HT-29 (cell line): ENCODE results near the gene LAMTOR5. TPM values are rescaled to one million over a fixed set of nuclear protein-coding genes. Genes with fewer than 3 reads are reported as not detected.
"Not testable (repeated sequence)": the region's sequence is repeated elsewhere in the genome, so short reads cannot be mapped to it uniquely, and the experiment has no call there.

Experiments used
- DNase-seq: peaks from one replicate; pipeline ENCODE4 v3.0.0-alpha.2; 2015; ENCODE audit warnings: low spot score
- total RNA-seq: library from RNA; depleted of rRNA; stranded (reverse); fragments of >200 nt; shearing (Covaris generic); gene quantifications from 2 replicates; pipeline ENCODE4 v1.2.3, GENCODE V29; 2014; rRNA removed

The LAMTOR5 gene
- total RNA-seq = 106 and 140 TPM in 2 replicates

- DNase-seq = peak; percentile 90
These were observed at the start of gene LAMTOR5 for GRCh38 chr1:110407260-110408210. Gene LAMTOR5 (minus strand): TSS chr1:110407694. CDS start chr1:110407620, 74 bp downstream.

GRCh38 chr1:110457206-110457605 is 49.7 kb upstream of the LAMTOR5 start:
- no peak for DNase-seq

GRCh38 chr1:110455151-110455550 is 47.7 kb upstream of the LAMTOR5 start:
- DNase-seq = no peak

GRCh38 chr1:110454328-110454727 is 46.8 kb upstream of the LAMTOR5 start:
- no peak for DNase-seq

- DNase-seq = no peak
These were observed 46.3 kb upstream of the LAMTOR5 start for GRCh38 chr1:110453829-110454228.

GRCh38 chr1:110452330-110452729 is 44.8 kb upstream of the LAMTOR5 start:
- DNase-seq = no peak

DNA sequence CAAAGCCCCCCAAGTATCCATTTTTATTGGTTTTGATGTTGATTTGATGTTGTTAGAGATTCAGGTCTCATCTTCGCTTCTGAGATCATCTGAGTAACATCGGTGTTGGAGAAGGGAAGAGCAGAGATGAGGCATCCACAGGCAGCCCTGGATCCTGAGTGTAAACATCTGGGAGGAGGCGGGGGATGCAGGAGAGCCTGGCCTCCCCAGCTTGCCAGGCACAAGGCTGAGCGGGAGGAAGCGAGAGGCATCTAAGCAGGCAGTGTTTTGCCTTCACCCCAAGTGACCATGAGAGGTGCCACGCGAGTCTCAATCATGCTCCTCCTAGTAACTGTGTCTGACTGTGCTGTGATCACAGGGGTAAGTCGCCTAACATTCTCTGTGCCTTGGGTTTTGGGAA is 43.4 kb upstream of the LAMTOR5 start, which contains the start of gene PROK1:
Gene PROK1 (plus strand): TSS at position 221 of the 400 bp plus-strand sequence. CDS start 68 bp downstream, at position 289.
- no peak for DNase-seq

- no peak for DNase-seq
These were observed 42.5 kb upstream of the LAMTOR5 start for GRCh38 chr1:110449661-110450651.

GRCh38 chr1:110444561-110444960 is 37.1 kb upstream of the LAMTOR5 start:
- DNase-seq = no peak

DNA sequence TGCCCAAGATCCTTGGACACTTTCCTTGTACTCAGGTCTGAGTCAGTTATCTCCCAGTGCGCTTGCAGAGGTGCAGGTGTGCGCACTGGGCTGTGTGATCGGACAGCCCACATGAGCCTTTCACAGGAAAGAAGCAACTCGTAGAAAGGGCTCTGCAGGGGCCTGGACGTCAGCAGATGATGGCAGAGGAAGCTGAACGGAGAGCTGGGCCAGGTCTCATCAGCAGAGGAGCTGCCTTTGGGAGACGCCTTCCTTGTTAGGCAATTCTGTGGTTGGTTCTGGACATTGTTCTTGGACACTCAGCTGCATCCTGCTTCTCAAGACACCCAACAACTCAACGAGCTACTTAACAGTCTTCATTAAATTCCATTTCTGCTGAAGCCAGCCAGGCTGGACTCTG is 36.0 kb upstream of the LAMTOR5 start:
- no peak for DNase-seq

- no peak for DNase-seq
These were observed 34.4 kb upstream of the LAMTOR5 start for GRCh38 chr1:110441888-110442287.

GRCh38 chr1:110440877-110441276 is 33.4 kb upstream of the LAMTOR5 start:
- DNase-seq = no peak

DNA sequence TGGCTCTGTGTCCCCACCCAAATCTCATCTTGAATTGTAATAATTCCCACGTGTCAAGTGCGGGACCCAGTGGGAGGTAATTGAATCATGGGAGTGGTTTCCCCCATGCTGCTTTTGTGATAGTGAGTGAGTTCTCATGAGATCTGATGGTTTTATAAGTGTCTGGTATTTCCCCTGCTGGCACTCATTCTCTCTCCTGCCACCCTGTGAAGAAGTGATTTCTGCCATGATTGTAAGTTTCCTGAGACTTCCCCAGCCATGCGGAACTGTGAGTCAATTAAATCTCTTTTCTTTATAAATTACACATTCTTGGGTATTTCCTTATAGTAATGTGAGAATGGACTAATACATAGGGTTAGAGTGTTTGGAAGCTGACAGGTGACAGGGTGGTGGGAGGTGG is 32.4 kb upstream of the LAMTOR5 start:
- not testable (repeated sequence) for DNase-seq

DNA sequence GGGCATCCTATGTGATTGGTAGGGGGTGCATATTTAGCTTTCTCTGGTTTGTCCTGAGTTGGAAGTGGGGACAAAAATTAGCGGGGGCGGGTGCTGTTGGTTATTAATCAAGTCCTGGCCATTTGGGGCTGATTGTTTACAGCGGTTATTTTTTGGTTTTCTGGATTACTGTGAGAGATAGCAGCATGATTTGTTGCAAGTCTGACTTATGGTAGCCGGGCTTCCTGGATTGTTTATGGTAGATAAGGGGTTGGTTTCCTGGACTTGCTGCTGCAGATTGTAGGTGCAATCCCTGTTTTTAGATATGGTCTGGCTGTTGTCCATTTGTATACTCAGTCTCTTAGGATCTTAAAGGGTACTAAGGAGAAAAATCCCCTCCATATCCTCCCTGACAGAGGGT is 31.4 kb upstream of the LAMTOR5 start:
- no peak for DNase-seq

DNA sequence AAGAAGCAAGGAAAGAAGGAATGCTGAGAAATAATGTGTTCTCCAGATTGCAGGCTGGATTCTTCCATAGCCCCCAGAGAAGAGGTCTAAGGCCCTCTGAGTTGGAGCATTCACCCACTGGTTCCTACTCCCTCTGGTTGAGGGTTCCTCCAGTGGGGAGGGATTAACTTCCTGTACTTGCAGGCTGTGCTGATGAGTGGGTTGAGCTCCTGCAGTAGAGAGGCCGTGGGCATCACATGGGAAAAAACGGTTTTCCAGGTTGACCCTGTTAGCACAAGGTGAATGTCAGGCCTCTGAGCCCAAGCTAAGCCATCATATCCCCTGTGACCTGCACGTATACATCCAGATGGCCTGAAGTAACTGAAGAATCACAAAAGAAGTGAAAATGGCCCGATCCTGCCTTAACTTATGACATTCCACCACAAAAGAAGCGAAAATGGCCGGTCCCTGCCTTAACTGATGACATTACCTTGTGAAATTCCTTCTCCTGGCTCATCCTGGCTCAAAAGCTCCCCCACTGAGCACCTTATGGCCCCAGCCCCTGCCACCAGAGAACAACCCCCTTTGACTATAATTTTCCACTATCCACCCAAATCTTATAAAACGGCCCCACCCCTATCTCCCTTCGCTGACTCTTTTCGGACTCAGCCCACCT is 30.3 kb upstream of the LAMTOR5 start:
- not testable (repeated sequence) for DNase-seq

- no peak for DNase-seq
These were observed 29.1 kb upstream of the LAMTOR5 start for GRCh38 chr1:110436635-110437034.

DNA sequence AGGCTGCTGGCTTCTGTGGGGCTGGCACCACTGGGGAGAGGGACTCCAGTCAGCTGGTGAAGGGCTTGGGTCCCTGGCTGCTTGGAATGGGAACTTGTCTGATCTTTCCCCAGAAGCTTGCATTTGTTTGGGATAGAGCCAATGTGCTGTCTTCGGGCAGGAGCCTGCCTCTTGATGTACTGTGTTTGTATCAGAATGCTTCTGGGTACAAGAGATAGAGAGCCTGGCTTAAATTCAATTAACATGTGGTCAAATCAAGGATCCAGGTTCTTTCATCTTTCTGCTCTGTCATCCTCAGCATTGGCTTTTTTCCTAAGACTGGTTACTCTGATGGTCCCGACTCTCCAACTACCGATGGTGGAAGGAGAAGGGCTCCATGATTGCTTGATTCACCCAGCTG is 27.5 kb upstream of the LAMTOR5 start:
- no peak for DNase-seq

DNA sequence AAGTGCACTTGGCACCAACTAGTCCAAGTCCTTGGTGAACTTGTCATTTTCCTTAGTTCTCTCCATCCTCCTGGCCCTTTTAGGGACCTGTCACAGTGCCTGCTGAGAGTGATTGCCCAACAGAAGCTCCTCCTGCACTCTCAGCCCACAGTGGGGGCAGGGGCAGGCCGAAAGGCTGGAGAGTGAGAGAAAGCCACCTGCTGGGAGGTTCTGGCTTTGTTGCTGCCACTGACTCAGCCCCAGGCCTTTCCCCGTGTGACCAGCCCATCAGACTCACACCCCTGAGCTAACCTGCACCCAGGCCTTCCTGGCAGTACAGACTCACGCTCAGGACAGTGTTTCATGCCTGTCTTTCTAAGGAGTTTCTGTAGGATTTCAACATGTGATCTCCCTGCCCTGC is 26.3 kb upstream of the LAMTOR5 start:
- DNase-seq = peak; percentile 47

DNA sequence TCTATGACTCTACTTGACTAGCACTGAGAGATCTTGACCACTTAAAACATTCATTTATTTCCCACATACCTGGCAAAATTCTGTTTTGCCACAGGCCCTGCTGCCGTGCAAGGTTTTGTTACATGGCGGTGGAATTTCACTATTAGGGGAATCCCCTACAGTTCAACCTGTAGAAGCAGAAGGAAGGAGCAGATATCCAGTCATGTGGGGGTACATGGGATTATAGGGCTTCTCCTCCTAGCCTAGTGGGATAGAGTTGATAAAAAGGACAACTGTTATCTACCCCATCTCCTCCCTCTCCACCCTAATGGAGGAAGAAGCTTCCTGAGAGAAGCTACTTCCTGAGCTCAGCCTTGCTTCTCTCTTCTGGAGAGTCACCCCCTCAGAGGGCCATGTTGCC is 25.7 kb upstream of the LAMTOR5 start:
- DNase-seq = no peak

DNA sequence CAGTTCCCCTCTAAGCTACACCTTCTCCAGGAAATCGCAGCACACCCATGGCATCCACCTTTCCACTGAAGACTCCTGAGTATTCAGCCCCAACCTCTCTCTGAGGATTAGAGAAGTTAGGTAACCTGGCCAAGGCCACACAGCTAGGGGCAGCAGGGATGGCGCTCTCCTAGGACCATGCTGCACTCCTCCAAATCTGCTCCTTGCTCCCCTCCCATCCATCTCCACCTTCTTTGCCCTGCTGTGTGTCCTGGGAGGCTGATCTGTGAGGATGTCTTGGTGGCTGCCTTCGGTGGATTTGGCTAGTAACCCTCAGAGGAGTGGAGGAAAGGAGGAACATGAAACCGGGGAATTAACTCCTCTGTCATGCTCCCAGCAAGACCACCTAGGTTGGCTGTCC is 23.4 kb upstream of the LAMTOR5 start:
- DNase-seq = no peak

DNA sequence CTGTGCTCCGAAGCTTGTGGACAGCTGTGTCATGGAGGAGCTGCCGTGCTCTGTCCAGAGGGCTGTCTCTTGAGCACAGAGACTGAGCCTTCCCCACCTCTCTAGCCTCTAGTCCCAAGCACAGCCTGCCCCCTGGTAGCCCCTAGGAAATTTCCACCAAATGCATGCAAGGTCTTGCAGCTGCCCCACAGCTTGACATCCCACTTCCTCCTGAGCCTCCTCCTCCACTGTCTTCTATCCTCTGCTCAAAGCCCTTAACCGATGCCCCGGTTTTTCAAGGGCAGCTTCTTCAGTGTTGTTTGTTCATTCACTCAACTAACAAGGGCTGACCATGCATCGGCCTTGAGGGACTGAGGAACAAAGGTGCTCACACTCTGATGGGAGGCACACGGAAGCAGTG is 22.9 kb upstream of the LAMTOR5 start:
- DNase-seq = no peak
